ENCODE data around the gene NXT1. TPM values are rescaled to one million over a fixed set of nuclear protein-coding genes. Genes with fewer than 3 reads are reported as not detected.

The NXT1 gene
- total RNA-seq, 1 experiment from 2014 or later: 7.9 TPM

- no peak for TF ChIP-seq CTCF (IDR thresholded peaks at IDR 0.05; ENCODE audit: unreplicated experiment)
- BruUV-seq (replicated peaks): no TSS peak
These were observed 9.5 kb upstream of the NXT1 start for GRCh38 chr20:23341073-23341472.

GRCh38 chr20:23343590-23343989 lies 7.0 kb upstream of the NXT1 start:
- no peak for TF ChIP-seq CTCF (IDR thresholded peaks at IDR 0.05; ENCODE audit: unreplicated experiment)
- Mint-ChIP-seq H3K36me3 (ENCODE audit: insufficient read depth, unreplicated experiment) (no peaks in the 10 kb centered on the region), H3K27ac (ENCODE audit: unreplicated experiment) (no peak overlapping the region), H3K4me3 (ENCODE audit: low read depth, unreplicated experiment) (no peak overlapping the region), H3K9me3 (ENCODE audit: low read depth, unreplicated experiment) (no peaks in the 10 kb centered on the region), H3K27me3 (ENCODE audit: unreplicated experiment) (peaks cover 11% of the 10 kb centered on the region), H3K4me1 (ENCODE audit: low read depth, unreplicated experiment) (no peaks in the 10 kb centered on the region)
- intact Hi-C loops (cut with micrococcal nuclease; ENCODE audit: unreplicated experiment): loop anchor here (10.0 kb wide), 1 partner anchor 649 kb away; no protein-coding TSS in a partner anchor
- CTCF ChIA-PET: no interaction called here
- BruUV-seq (replicated peaks): no TSS peak
- no peak for DNase-seq

More at GRCh38 chr20:23341073-23341472, 9.5 kb upstream of the NXT1 start:
- Mint-ChIP-seq H3K4me1 (ENCODE audit: low read depth, unreplicated experiment) (no peaks in the 10 kb centered on the region), H3K36me3 (ENCODE audit: insufficient read depth, unreplicated experiment) (no peaks in the 10 kb centered on the region), H3K27ac (ENCODE audit: unreplicated experiment) (no peak overlapping the region), H3K27me3 (ENCODE audit: unreplicated experiment) (peaks cover 11% of the 10 kb centered on the region), H3K9me3 (ENCODE audit: low read depth, unreplicated experiment) (no peaks in the 10 kb centered on the region), H3K4me3 (ENCODE audit: low read depth, unreplicated experiment) (no peak overlapping the region)
- DNase-seq: no peak
- CTCF ChIA-PET: no interaction called here
- intact Hi-C loops (cut with micrococcal nuclease; ENCODE audit: unreplicated experiment): loop anchor here (10.0 kb wide), 1 partner anchor 646 kb away; no protein-coding TSS in a partner anchor

GRCh38 chr20:23344336-23344735 lies 6.3 kb upstream of the NXT1 start:
- intact Hi-C loops (cut with micrococcal nuclease; ENCODE audit: unreplicated experiment): loop anchor here (10.0 kb wide), 1 partner anchor 650 kb away; no protein-coding TSS in a partner anchor
- no peak overlapping the region for H3K4me3 Mint-ChIP-seq (ENCODE audit: low read depth, unreplicated experiment)
- peaks cover 11% of the 10 kb centered on the region for H3K27me3 Mint-ChIP-seq (ENCODE audit: unreplicated experiment)
- H3K4me1 Mint-ChIP-seq (ENCODE audit: low read depth, unreplicated experiment): no peaks in the 10 kb centered on the region
- H3K9me3 Mint-ChIP-seq (ENCODE audit: low read depth, unreplicated experiment): no peaks in the 10 kb centered on the region
- no peak for TF ChIP-seq CTCF (IDR thresholded peaks at IDR 0.05; ENCODE audit: unreplicated experiment)
- no TSS peak for BruUV-seq (replicated peaks)
- no peaks in the 10 kb centered on the region for H3K36me3 Mint-ChIP-seq (ENCODE audit: insufficient read depth, unreplicated experiment)
- no peak for DNase-seq
- CTCF ChIA-PET: no interaction called here
- H3K27ac Mint-ChIP-seq (ENCODE audit: unreplicated experiment): no peak overlapping the region

- CTCF ChIA-PET: no interaction called here
- no TSS peak for BruUV-seq (replicated peaks)
- Mint-ChIP-seq H3K36me3 (ENCODE audit: insufficient read depth, unreplicated experiment) (peaks cover 13% of the 10 kb centered on the region), H3K9me3 (ENCODE audit: low read depth, unreplicated experiment) (no peaks in the 10 kb centered on the region), H3K4me1 (ENCODE audit: low read depth, unreplicated experiment) (no peaks in the 10 kb centered on the region), H3K27me3 (ENCODE audit: unreplicated experiment) (peaks cover 11% of the 10 kb centered on the region), H3K4me3 (ENCODE audit: low read depth, unreplicated experiment) (no peak overlapping the region), H3K27ac (ENCODE audit: unreplicated experiment) (no peak overlapping the region)
- no peak for TF ChIP-seq CTCF (IDR thresholded peaks at IDR 0.05; ENCODE audit: unreplicated experiment)
- intact Hi-C loops (cut with micrococcal nuclease; ENCODE audit: unreplicated experiment): loop anchor here (10.0 kb wide), 1 partner anchor 651 kb away; no protein-coding TSS in a partner anchor
- no peak for DNase-seq
These were observed 4.6 kb upstream of the NXT1 start for GRCh38 chr20:23346002-23346401.
